SK-N-SH (cell line): ENCODE results near the gene MACROD2. TPM values are rescaled to one million over a fixed set of nuclear protein-coding genes. Genes with fewer than 3 reads are reported as not detected.

Source experiments
- CTCF ChIA-PET: fragments of 300-600, 350-600 bp; formaldehyde crosslinking; extraction: SDS; loops from one replicate; lab custom pipeline; 2021; lab: Yijun Ruan, JAX
- POLR2A ChIA-PET: fragments of 350-600 bp; sonication (Branson Sonifier 250); formaldehyde crosslinking; extraction: SDS; loops from one replicate; lab custom pipeline; 2020; ENCODE audit warnings: antibody characterized with exemption, inconsistent platforms; lab: Yijun Ruan, JAX
- DNase-seq: peaks from one replicate; pipeline ENCODE4 v3.0.0; 2012
- H2AFZ ChIP-seq: fragments of 200-600 bp; sonication (generic); 2 replicates; pipeline ENCODE4 v1.8.1; 2016; ENCODE audit warnings: antibody characterized with exemption, mild to moderate bottlenecking, low read depth
- H3F3A ChIP-seq: fragments of 200-600 bp; sonication (generic); replicated peaks from 2 replicates; pipeline ENCODE3; 2016; ENCODE audit warnings: antibody characterized with exemption, mild to moderate bottlenecking; ENCODE audit not compliant: insufficient read depth
- H3K27ac ChIP-seq, 2 experiments: fragments of 200-500 bp in 1 of 2; fragments of 200-600 bp in 1 of 2; sonication (Bioruptor generic) in 1 of 2; sonication (generic), shearing (Covaris generic) in 1 of 2; 2 replicates each; pipeline versions ENCODE4 v1.5.1 to v1.6.1; 2014 to 2016; ENCODE audit warnings: low read depth in 2 of 2, inconsistent platforms in 1 of 2, low read length in 1 of 2, mild to moderate bottlenecking in 1 of 2, mixed read lengths in 1 of 2
- H3K27me3 ChIP-seq: fragments of 200-600 bp; sonication (generic), shearing (Covaris generic); 2 replicates; pipeline ENCODE4 v1.6.1; 2016; ENCODE audit warnings: mixed run types; ENCODE audit not compliant: insufficient read depth
- H3K36me3 ChIP-seq, 2 experiments: fragments of 200-500 bp in 1 of 2; fragments of 200-600 bp in 1 of 2; sonication (Bioruptor generic) in 1 of 2; sonication (generic) in 1 of 2; replicated peaks in 1 of 2; 2 replicates each; pipeline versions ENCODE3 to v1.5.1; 2014 to 2016; ENCODE audit warnings: low read length in 1 of 2, mild to moderate bottlenecking in 1 of 2; ENCODE audit not compliant: insufficient read depth in 2 of 2, control insufficient read depth in 1 of 2
- H3K4me1 ChIP-seq, 2 experiments: fragments of 200-500 bp in 1 of 2; fragments of 200-600 bp in 1 of 2; sonication (Bioruptor generic) in 1 of 2; sonication (generic), shearing (Covaris generic) in 1 of 2; 2 replicates each; pipeline versions ENCODE4 v1.5.1 to v1.6.1; 2014 to 2016; ENCODE audit warnings: low read depth in 1 of 2, low read length in 1 of 2, mixed run types in 1 of 2; ENCODE audit not compliant: insufficient read depth in 2 of 2, control insufficient read depth in 1 of 2
- H3K4me2 ChIP-seq: fragments of 200-600 bp; sonication (generic), shearing (Covaris generic); 2 replicates; pipeline ENCODE4 v1.6.1; 2017; ENCODE audit warnings: mixed run types
- H3K4me3 ChIP-seq, 2 experiments: fragments of 200-500 bp in 1 of 2; fragments of 200-600 bp in 1 of 2; sonication (Bioruptor generic) in 1 of 2; sonication (generic), shearing (Covaris generic) in 1 of 2; 2 replicates each; pipeline versions ENCODE4 v1.5.1 to v1.8.1; 2014 to 2016; ENCODE audit warnings: low read depth in 2 of 2, inconsistent platforms in 1 of 2, low read length in 1 of 2, mild to moderate bottlenecking in 1 of 2, mixed read lengths in 1 of 2, moderate library complexity in 1 of 2
- H3K79me2 ChIP-seq: fragments of 200-600 bp; sonication (generic); 2 replicates; pipeline ENCODE4 v1.8.1; 2017; ENCODE audit warnings: mild to moderate bottlenecking; ENCODE audit not compliant: insufficient read depth
- H3K9ac ChIP-seq: fragments of 200-600 bp; sonication (generic); 2 replicates; pipeline ENCODE4 v1.6.1; 2017; ENCODE audit warnings: mixed run types
- H3K9me2 ChIP-seq: fragments of 200-600 bp; sonication (generic); 2 replicates; pipeline ENCODE4 v1.6.1; 2017; ENCODE audit warnings: mixed run types
- H3K9me3 ChIP-seq: fragments of 200-600 bp; sonication (generic); 2 replicates; pipeline ENCODE4 v1.6.1; 2017; ENCODE audit warnings: mixed run types, mild to moderate bottlenecking, moderate library complexity
- H4K20me1 ChIP-seq: fragments of 200-600 bp; sonication (generic); 2 replicates; pipeline ENCODE4 v1.6.1; 2017; ENCODE audit warnings: mild to moderate bottlenecking, mixed run types; ENCODE audit not compliant: insufficient read depth
- CHD2 ChIP-seq: fragments of 150-350 bp; IDR thresholded peaks from 2 replicates; pipeline ENCODE4 v1.6.1; 2018; ENCODE audit warnings: low read length; ENCODE audit not compliant: partially characterized antibody
- CTCF ChIP-seq: fragments of 200-600 bp; sonication (generic); IDR thresholded peaks from 2 replicates; pipeline ENCODE4 v1.6.1; 2017; ENCODE audit warnings: antibody characterized with exemption, mild to moderate bottlenecking, moderate library complexity
- EP300 ChIP-seq, 2 experiments: IDR thresholded peaks; 2 replicates each; pipeline versions ENCODE4 v1.4.0 to v1.6.1; 2012; ENCODE audit warnings: borderline replicate concordance in 1 of 2, low read depth in 1 of 2, low read length in 1 of 2
- EZH2phosphoT487 ChIP-seq: fragments of 200-600 bp; sonication (generic); IDR thresholded peaks from 2 replicates; pipeline ENCODE4 v1.6.1; 2017; ENCODE audit warnings: low read depth, mixed run types, mild to moderate bottlenecking, antibody characterized with exemption, moderate library complexity, borderline replicate concordance
- FOXM1 ChIP-seq: IDR thresholded peaks from 2 replicates; pipeline ENCODE4 v1.4.0; 2012; ENCODE audit warnings: low read depth, mild to moderate bottlenecking
- GABPA ChIP-seq: IDR thresholded peaks from 2 replicates; pipeline ENCODE4 v1.4.0; 2012; ENCODE audit warnings: low read depth, mild to moderate bottlenecking
- MXI1 ChIP-seq: IDR thresholded peaks from 2 replicates; pipeline ENCODE4 v1.6.1; 2012; ENCODE audit warnings: mild to moderate bottlenecking, low read depth, low read length, improper control_type of control experiment
- NFIC ChIP-seq: IDR thresholded peaks from 2 replicates; pipeline ENCODE4 v1.4.0; 2012; ENCODE audit warnings: borderline replicate concordance
- POLR2AphosphoS5 ChIP-seq: IDR thresholded peaks from 2 replicates; pipeline ENCODE4 v1.6.1; 2012; ENCODE audit warnings: low read depth, low read length
- RCOR1 ChIP-seq: fragments of 150-350 bp; IDR thresholded peaks from 2 replicates; pipeline ENCODE4 v1.6.1; 2017; ENCODE audit warnings: antibody characterized with exemption, low read length
- RXRA ChIP-seq: IDR thresholded peaks from 2 replicates; pipeline ENCODE4 v1.4.0; 2012; ENCODE audit warnings: low read depth, mild to moderate bottlenecking, borderline replicate concordance
- SIN3A ChIP-seq: IDR thresholded peaks from 2 replicates; pipeline ENCODE4 v1.6.1; 2012; ENCODE audit warnings: low read depth, mild to moderate bottlenecking, low read length, moderate library complexity, borderline replicate concordance
- TAF1 ChIP-seq: IDR thresholded peaks from 2 replicates; pipeline ENCODE4 v1.6.1; 2012; ENCODE audit warnings: low read depth, mild to moderate bottlenecking, low read length, moderate library complexity, borderline replicate concordance
- USF1 ChIP-seq: IDR thresholded peaks from 2 replicates; pipeline ENCODE4 v1.4.0; 2012; ENCODE audit warnings: low read depth, borderline replicate concordance
- USF2 ChIP-seq: fragments of 150-350 bp; IDR thresholded peaks from 2 replicates; pipeline ENCODE4 v1.6.1; 2017; ENCODE audit warnings: antibody characterized with exemption, low read length, low read depth, borderline replicate concordance
- ZBTB33 ChIP-seq: IDR thresholded peaks from 2 replicates; pipeline ENCODE4 v1.4.0; 2012; ENCODE audit warnings: low read depth, borderline replicate concordance
- WGBS: methylation state at CpG from one replicate; pipeline ENCODE4 v1.1.6; 2017; ENCODE audit warnings: low lambda C conversion rate; 5-methylcytosine and 5-hydroxymethylcytosine counted together
- polyA plus RNA-seq, 3 experiments: library from polyadenylated mRNA; depleted of rRNA; stranded (reverse); fragments of >200 nt; gene quantifications; 2 replicates each; pipeline ENCODE4 v1.2.3, GENCODE V29; 2012

MACROD2 gene
- polyA plus RNA-seq, 1 of the 3 experiments (the other 2 are of a cell fraction), result 0.33 TPM

- Histone ChIP-seq H3K36me3 (no peaks in the 10 kb centered on the region), H3K9me2 (no peaks in the 10 kb centered on the region), H4K20me1 (no peaks in the 10 kb centered on the region), H3K4me2 (no peak overlapping the region), H3K4me3 (no peak overlapping the region)
- CTCF ChIA-PET, result interaction anchor here (0.9 to 1.0 kb wide), 2 partner anchors 124 to 972 kb away, joined by 3 read pairs; no protein-coding TSS in a partner anchor
- TF ChIP-seq CTCF, result no peak
- TF ChIP-seq EP300 (IDR thresholded peaks at IDR 0.05; ENCODE audit: borderline replicate concordance in 1 of 2, low read depth in 1 of 2, low read length in 1 of 2), result no peak
- TF ChIP-seq, all 33 proteins: peak for 0
- no peak for DNase-seq
- H3K4me1 ChIP-seq, result no peaks in the 10 kb centered on the region
- H3F3A ChIP-seq, result no peaks in the 10 kb centered on the region
- H3K79me2 ChIP-seq, result no peaks in the 10 kb centered on the region
- no peaks in the 10 kb centered on the region for H3K27me3 ChIP-seq
- WGBS, result 71% methylated on average over 4 of the region's 4 CpGs
- H3K9ac ChIP-seq, result no peak overlapping the region
- H2AFZ ChIP-seq, result no peak overlapping the region
- no peak overlapping the region for H3K27ac ChIP-seq
- H3K9me3 ChIP-seq, result no peaks in the 10 kb centered on the region
- POLR2A ChIA-PET, result no interaction called here
Measured at GRCh38 chr20:15789079-15789478, 1793.8 kb downstream of the MACROD2 start.

- 69% methylated on average over 7 of the region's 7 CpGs for WGBS
- no peaks in the 10 kb centered on the region for H3F3A ChIP-seq
- H3K4me3 ChIP-seq, result no peak overlapping the region
- H4K20me1 ChIP-seq, result no peaks in the 10 kb centered on the region
- TF ChIP-seq USF2 (no peak), GABPA (no peak), MXI1 (no peak), USF1 (no peak), RXRA (no peak)
- no peak overlapping the region for H2AFZ ChIP-seq
- H3K4me1 ChIP-seq, result no peaks in the 10 kb centered on the region; a peak in 1 of 4 replicates
- no peaks in the 10 kb centered on the region for H3K27me3 ChIP-seq
- no peaks in the 10 kb centered on the region for H3K79me2 ChIP-seq
- no peak overlapping the region for H3K27ac ChIP-seq
- no peak for DNase-seq
- H3K9me2 ChIP-seq, result no peaks in the 10 kb centered on the region
- H3K9me3 ChIP-seq, result no peaks in the 10 kb centered on the region
- H3K36me3 ChIP-seq, result no peaks in the 10 kb centered on the region
- no peak overlapping the region for H3K9ac ChIP-seq
- POLR2A ChIA-PET, result no interaction called here
- no peak overlapping the region for H3K4me2 ChIP-seq
- CTCF ChIA-PET, result no interaction called here
Measured at GRCh38 chr20:15792855-15793254, 1797.5 kb downstream of the MACROD2 start.

GRCh38 chr20:15794409-15794808, 1799.1 kb downstream of the MACROD2 start:
- no peaks in the 10 kb centered on the region for H3K36me3 ChIP-seq
- H3K9ac ChIP-seq, result no peak overlapping the region
- H3K79me2 ChIP-seq, result no peaks in the 10 kb centered on the region
- H4K20me1 ChIP-seq, result no peaks in the 10 kb centered on the region
- WGBS, result 73% methylated on average over 5 of the region's 5 CpGs
- H3K4me2 ChIP-seq, result no peak overlapping the region
- no peaks in the 10 kb centered on the region for H3K27me3 ChIP-seq
- H3F3A ChIP-seq, result no peaks in the 10 kb centered on the region
- no peak overlapping the region for H3K27ac ChIP-seq
- H3K4me3 ChIP-seq, result no peak overlapping the region
- H3K4me1 ChIP-seq, result no peaks in the 10 kb centered on the region; a peak in 1 of 4 replicates
- no peaks in the 10 kb centered on the region for H3K9me2 ChIP-seq
- DNase-seq, result no peak
- no peaks in the 10 kb centered on the region for H3K9me3 ChIP-seq
- ChIA-PET CTCF (interaction anchor here (1.0 kb wide), 1 partner anchor 11 kb away, joined by 3 read pairs; no protein-coding TSS in a partner anchor), POLR2A (no interaction called here)
- H2AFZ ChIP-seq, result no peak overlapping the region
- TF ChIP-seq MXI1 (no peak), TAF1 (no peak), EZH2phosphoT487 (no peak), FOXM1 (no peak), CHD2 (no peak), NFIC (no peak), GABPA (no peak), SIN3A (no peak), POLR2AphosphoS5 (no peak), ZBTB33 (no peak), RCOR1 (no peak)
